Body of pancreas (tissue), 4 donors: ENCODE data around the gene HMGB3. TPM values are rescaled to one million over a fixed set of nuclear protein-coding genes. Genes with fewer than 3 reads are reported as not detected.

ENCODE experiments used
- ATAC-seq: fragments of 150-250 bp; one replicate; pipeline ENCODE4 v1.9.1; 2016
- DNase-seq, 4 donors: peaks; one replicate each; pipeline ENCODE4 v3.0.0-alpha.2; 2019
- H3K27ac ChIP-seq, 4 donors: fragments of 200-600 bp; sonication (generic); 1 replicate in 3 of 4; 2 replicates in 1 of 4; pipeline versions ENCODE4 v1.5.1 to v1.6.1; 2016 to 2019; ENCODE audit warnings: mild to moderate bottlenecking in 1 of 4, mixed read lengths in 1 of 4, moderate library complexity in 1 of 4
- H3K27me3 ChIP-seq, 2 donors: fragments of 200-600 bp; sonication (generic); one replicate each; pipeline ENCODE4 v1.6.0; 2016; ENCODE audit warnings: mild to moderate bottlenecking in 1 of 2
- H3K36me3 ChIP-seq, 2 donors: fragments of 200-600 bp; sonication (generic); replicated peaks in 1 of 2; 2 replicates each; pipeline ENCODE4 v1.5.1; 2016; ENCODE audit warnings: low read depth in 2 of 2; ENCODE audit not compliant: insufficient read depth in 1 of 2
- H3K4me1 ChIP-seq: fragments of 200-600 bp; sonication (generic); one replicate; pipeline ENCODE4 v1.6.0; 2016
- H3K4me3 ChIP-seq, 2 donors: fragments of 200-600 bp; sonication (generic); 1 replicate in 1 of 2; 2 replicates in 1 of 2; pipeline ENCODE4 v1.5.1; 2016 to 2019
- H3K9me3 ChIP-seq, 3 donors: fragments of 200-600 bp; sonication (generic); 1 replicate in 2 of 3; 2 replicates in 1 of 3; pipeline ENCODE4 v1.5.1; 2016
- POLR2A ChIP-seq, 3 donors: fragments of 450-650 bp; IDR thresholded peaks; one replicate each; pipeline ENCODE4 v1.6.1; 2016; ENCODE audit warnings: antibody characterized with exemption in 3 of 3, mild to moderate bottlenecking in 2 of 3
- WGBS, 2 donors: methylation state at CpG; one replicate each; pipeline ENCODE4 v1.1.5; 2017; 5-methylcytosine and 5-hydroxymethylcytosine counted together
- intact Hi-C: fragments of 100-400 bp; cut with DNase I; formaldehyde crosslinking; loops from one replicate; pipeline ENCODE4 v1.15.1; 2023
- total RNA-seq, 2 donors: library from RNA; depleted of rRNA; stranded (reverse); fragments of >200 nt; gene quantifications; one replicate each; pipeline ENCODE4 v1.1.0, GENCODE V29; 2016
- TF ChIP-seq, protein P1 (sequence below), 7 experiments: fragments of 450-650 bp in 4 of 7; fragments of 200-600 bp in 3 of 7; sonication (generic) in 3 of 7; IDR thresholded peaks; one replicate each; pipeline ENCODE4 v1.5.1; 2016 to 2019; ENCODE audit warnings: antibody characterized with exemption in 7 of 7

Gene HMGB3
- total RNA-seq, 2 donors from 2014 or later: 1.3 to 1.6 TPM

GRCh38 chrX:150966235-150966634 is 16.9 kb upstream of the HMGB3 start:
- Histone ChIP-seq H3K27me3 (no peaks in the 10 kb centered on the region), H3K4me1 (no peaks in the 10 kb centered on the region), H3K9me3 (no peaks in the 10 kb centered on the region), H3K36me3 (no peaks in the 10 kb centered on the region), H3K27ac (no peak overlapping the region), H3K4me3 (no peak overlapping the region)
- TF ChIP-seq POLR2A (IDR thresholded peaks at IDR 0.05): no peak
- ATAC-seq (no peak), DNase-seq (no peak)
- WGBS, 2 donors: 62 to 63% methylated on average over 2 to 11 of the region's 11 CpGs
- intact Hi-C loops: no loop called here

GRCh38 chrX:150966742-150967141 is 16.4 kb upstream of the HMGB3 start:
- H3K4me3 ChIP-seq: no peak overlapping the region
- intact Hi-C loops: no loop called here
- ATAC-seq: no peak
- no peaks in the 10 kb centered on the region for H3K27me3 ChIP-seq
- H3K27ac ChIP-seq: no peak overlapping the region
- DNase-seq: no peak
- no peaks in the 10 kb centered on the region for H3K9me3 ChIP-seq
- WGBS, 2 donors: 50 to 51% methylated on average over 3 of the region's 3 CpGs
- no peak for TF ChIP-seq POLR2A (IDR thresholded peaks at IDR 0.05)
- TF ChIP-seq, protein P1, sequence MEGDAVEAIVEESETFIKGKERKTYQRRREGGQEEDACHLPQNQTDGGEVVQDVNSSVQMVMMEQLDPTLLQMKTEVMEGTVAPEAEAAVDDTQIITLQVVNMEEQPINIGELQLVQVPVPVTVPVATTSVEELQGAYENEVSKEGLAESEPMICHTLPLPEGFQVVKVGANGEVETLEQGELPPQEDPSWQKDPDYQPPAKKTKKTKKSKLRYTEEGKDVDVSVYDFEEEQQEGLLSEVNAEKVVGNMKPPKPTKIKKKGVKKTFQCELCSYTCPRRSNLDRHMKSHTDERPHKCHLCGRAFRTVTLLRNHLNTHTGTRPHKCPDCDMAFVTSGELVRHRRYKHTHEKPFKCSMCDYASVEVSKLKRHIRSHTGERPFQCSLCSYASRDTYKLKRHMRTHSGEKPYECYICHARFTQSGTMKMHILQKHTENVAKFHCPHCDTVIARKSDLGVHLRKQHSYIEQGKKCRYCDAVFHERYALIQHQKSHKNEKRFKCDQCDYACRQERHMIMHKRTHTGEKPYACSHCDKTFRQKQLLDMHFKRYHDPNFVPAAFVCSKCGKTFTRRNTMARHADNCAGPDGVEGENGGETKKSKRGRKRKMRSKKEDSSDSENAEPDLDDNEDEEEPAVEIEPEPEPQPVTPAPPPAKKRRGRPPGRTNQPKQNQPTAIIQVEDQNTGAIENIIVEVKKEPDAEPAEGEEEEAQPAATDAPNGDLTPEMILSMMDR (IDR thresholded peaks at IDR 0.05): no peak
- H3K4me1 ChIP-seq: no peaks in the 10 kb centered on the region
- H3K36me3 ChIP-seq: no peaks in the 10 kb centered on the region

DNA sequence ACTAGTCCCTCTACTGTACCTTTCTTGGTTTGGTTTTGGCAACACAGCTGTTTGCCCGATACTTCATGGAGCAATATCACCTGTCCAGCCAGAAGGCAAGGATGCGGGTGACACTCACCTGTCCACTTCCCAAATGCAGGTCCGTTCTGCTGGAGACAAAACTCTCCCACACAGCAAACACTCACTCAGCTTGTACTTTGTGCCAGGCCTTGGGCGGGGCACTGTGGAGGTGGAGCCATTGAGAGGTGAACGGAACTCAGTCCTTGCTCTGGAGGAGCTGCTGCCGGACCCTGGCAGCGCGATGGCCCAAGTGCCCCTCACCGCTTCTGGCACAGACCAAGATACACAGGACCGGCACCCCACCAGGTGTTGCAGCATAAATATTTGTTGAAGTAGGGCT is 15.3 kb upstream of the HMGB3 start:
- ATAC-seq: no peak
- WGBS, 2 donors: 95% methylated on average over 2 of the region's 10 CpGs; no CpG with 5 or more reads in 1 of the 2 donors

DNA sequence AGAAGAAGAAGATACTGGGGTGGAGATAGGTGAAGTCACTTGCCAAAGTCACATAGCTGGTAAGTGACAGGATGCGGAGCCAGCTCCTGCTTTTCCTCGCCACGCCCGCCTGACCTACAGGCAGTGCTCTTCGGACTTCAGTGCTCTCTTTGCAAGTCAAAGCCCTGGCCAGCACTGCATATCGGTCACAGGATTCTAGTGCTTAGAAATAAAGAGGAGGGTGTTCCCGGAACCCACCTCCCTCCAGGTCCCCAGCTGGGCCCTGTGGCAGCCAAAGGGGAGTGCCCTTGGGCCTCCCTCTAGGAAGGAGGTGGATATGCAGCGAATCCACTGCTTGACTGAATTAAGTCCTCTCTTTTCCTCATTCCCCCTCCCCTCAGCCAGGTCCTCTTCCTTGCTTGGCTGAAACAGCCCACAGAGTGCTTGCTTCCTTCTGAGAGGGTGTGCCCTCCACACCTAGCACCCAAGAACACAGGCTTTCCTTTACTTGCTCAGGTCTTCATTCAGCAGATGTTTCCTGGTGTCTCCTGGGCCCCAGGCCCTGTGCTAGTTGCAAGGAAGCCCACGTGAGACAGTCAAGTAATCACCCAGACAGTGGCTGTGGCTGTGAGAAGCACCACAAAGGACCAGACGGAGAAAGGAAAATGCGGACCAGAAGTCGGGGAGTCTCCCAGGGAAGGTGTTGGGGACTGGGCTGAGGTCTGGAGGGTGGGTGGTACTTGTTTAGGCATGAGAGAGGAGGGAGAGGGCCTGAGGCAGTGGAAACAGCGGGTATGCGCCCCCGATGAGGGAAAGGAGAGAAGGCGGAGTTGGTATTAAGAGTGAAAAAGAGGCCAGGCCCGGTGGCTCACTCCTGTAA is 14.0 kb upstream of the HMGB3 start:
- TF ChIP-seq, protein P1 (IDR thresholded peaks at IDR 0.05): no peak
- no peak for TF ChIP-seq POLR2A (IDR thresholded peaks at IDR 0.05)
- Histone ChIP-seq H3K27me3 (no peaks in the 10 kb centered on the region), H3K4me3 (no peak overlapping the region), H3K27ac (no peak overlapping the region), H3K36me3 (no peaks in the 10 kb centered on the region), H3K9me3 (no peaks in the 10 kb centered on the region), H3K4me1 (no peaks in the 10 kb centered on the region)
- intact Hi-C loops: no loop called here
- no peak for DNase-seq
- ATAC-seq: no peak
- 82 to 88% methylated on average over 10 to 14 of the region's 17 CpGs for WGBS, 2 donors

More for the DNA sequence above, 15.3 kb upstream of the HMGB3 start:
- DNase-seq: no peak
- Histone ChIP-seq H3K27me3 (no peaks in the 10 kb centered on the region), H3K36me3 (no peaks in the 10 kb centered on the region), H3K9me3 (no peaks in the 10 kb centered on the region), H3K4me3 (no peak overlapping the region), H3K27ac (no peak overlapping the region), H3K4me1 (no peaks in the 10 kb centered on the region)
- TF ChIP-seq, protein P1 (IDR thresholded peaks at IDR 0.05): no peak
- no peak for TF ChIP-seq POLR2A (IDR thresholded peaks at IDR 0.05)
- intact Hi-C loops: no loop called here

DNA sequence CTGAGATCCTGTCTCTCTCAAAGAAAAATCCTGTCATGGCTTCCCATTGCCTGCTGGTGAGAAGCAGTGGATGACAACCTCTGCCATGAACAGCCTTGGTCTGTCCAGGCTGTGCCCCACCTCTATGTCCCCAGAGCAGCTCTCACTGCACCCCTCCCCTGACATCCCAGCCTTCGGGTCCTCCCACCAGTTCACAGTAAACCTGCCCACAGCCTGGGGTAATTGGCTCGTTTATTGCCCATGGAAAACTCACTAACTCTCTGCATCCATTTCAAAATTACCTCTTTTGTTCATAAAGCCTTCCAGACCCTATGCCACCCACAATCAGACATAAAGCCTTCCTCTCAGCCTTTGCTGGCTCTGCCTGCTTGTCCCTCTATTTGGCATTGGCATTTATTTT is 10.7 kb upstream of the HMGB3 start:
- intact Hi-C loops: no loop called here
- Histone ChIP-seq H3K9me3 (no peaks in the 10 kb centered on the region), H3K36me3 (no peaks in the 10 kb centered on the region), H3K27me3 (no peaks in the 10 kb centered on the region), H3K27ac (no peak overlapping the region), H3K4me3 (no peak overlapping the region), H3K4me1 (no peaks in the 10 kb centered on the region)
- no peak for ATAC-seq
- no peak for DNase-seq
- TF ChIP-seq POLR2A (IDR thresholded peaks at IDR 0.05): no peak
- TF ChIP-seq, protein P1 (IDR thresholded peaks at IDR 0.05): no peak
- 60 to 71% methylated on average over 2 of the region's 2 CpGs for WGBS, 2 donors
